Activated CD8-positive, alpha-beta T cell treated with anti-CD3 and anti-CD28 coated beads for 36 hours (primary cell): ENCODE measurements around the gene SLCO2A1. TPM values are rescaled to one million over a fixed set of nuclear protein-coding genes. Genes with fewer than 3 reads are reported as not detected.

Experiments used
- ATAC-seq: fragments of 200-7000 bp; cut with Tn5 transposase; one replicate; pipeline ENCODE4 v1.10.0; 2021; ENCODE audit warnings: mild to moderate bottlenecking, moderate library complexity
- CTCF ChIA-PET: fragments of 350-600 bp; sonication (Branson Sonifier 250); formaldehyde crosslinking; loops from one replicate; lab custom pipeline; 2021; ENCODE audit warnings: antibody characterized with exemption; lab: Charles Lee
- POLR2A ChIA-PET: fragments of 350-600 bp; sonication (Branson Sonifier 250); formaldehyde crosslinking; loops from one replicate; lab custom pipeline; 2021; ENCODE audit warnings: antibody characterized with exemption; lab: Charles Lee
- DNase-seq: peaks from one replicate; pipeline ENCODE4 v3.0.0-alpha.2; 2020
- H3K27ac Mint-ChIP-seq: one replicate; pipeline ENCODE4 v1.8.0; 2021; ENCODE audit warnings: mild to moderate bottlenecking, mixed read lengths
- H3K27me3 Mint-ChIP-seq: one replicate; pipeline ENCODE4 v1.8.0; 2021; ENCODE audit warnings: mixed read lengths
- H3K36me3 Mint-ChIP-seq: one replicate; pipeline ENCODE4 v1.8.0; 2021; ENCODE audit warnings: low read depth, mixed read lengths
- H3K4me1 Mint-ChIP-seq: one replicate; pipeline ENCODE4 v1.8.0; 2021; ENCODE audit warnings: low read depth, mixed read lengths
- H3K4me3 Mint-ChIP-seq: one replicate; pipeline ENCODE4 v1.8.0; 2021; ENCODE audit warnings: mild to moderate bottlenecking, moderate library complexity, mixed read lengths
- H3K9me3 Mint-ChIP-seq: one replicate; pipeline ENCODE4 v1.8.0; 2021; ENCODE audit warnings: mixed read lengths
- CTCF ChIP-seq: fragments of 200-600 bp; IDR thresholded peaks from one replicate; pipeline ENCODE4 v1.8.0; 2022; ENCODE audit warnings: antibody characterized with exemption, mild to moderate bottlenecking
- intact Hi-C: fragments of 100-400 bp; cut with micrococcal nuclease; formaldehyde crosslinking; loops from one replicate; pipeline ENCODE4 v1.10.0; 2022
- total RNA-seq, 2 experiments: library from RNA; stranded (reverse); gene quantifications; one replicate each; pipeline ENCODE4 v1.2.3, GENCODE V29; 2021

Gene SLCO2A1
- total RNA-seq, 2 experiments from 2014 or later, result not detected

GRCh38 chr3:134066158-134066541 is 36.4 kb upstream of the SLCO2A1 start:
- no peak for ATAC-seq
- Mint-ChIP-seq H3K4me3 (no peak overlapping the region), H3K27ac (no peak overlapping the region), H3K36me3 (no peaks in the 10 kb centered on the region), H3K9me3 (no peaks in the 10 kb centered on the region), H3K4me1 (no peaks in the 10 kb centered on the region), H3K27me3 (no peaks in the 10 kb centered on the region)
- intact Hi-C loops, result no loop called here
- DNase-seq, result no peak
- ChIA-PET POLR2A (no interaction called here), CTCF (no interaction called here)
- no peak for TF ChIP-seq CTCF

DNA sequence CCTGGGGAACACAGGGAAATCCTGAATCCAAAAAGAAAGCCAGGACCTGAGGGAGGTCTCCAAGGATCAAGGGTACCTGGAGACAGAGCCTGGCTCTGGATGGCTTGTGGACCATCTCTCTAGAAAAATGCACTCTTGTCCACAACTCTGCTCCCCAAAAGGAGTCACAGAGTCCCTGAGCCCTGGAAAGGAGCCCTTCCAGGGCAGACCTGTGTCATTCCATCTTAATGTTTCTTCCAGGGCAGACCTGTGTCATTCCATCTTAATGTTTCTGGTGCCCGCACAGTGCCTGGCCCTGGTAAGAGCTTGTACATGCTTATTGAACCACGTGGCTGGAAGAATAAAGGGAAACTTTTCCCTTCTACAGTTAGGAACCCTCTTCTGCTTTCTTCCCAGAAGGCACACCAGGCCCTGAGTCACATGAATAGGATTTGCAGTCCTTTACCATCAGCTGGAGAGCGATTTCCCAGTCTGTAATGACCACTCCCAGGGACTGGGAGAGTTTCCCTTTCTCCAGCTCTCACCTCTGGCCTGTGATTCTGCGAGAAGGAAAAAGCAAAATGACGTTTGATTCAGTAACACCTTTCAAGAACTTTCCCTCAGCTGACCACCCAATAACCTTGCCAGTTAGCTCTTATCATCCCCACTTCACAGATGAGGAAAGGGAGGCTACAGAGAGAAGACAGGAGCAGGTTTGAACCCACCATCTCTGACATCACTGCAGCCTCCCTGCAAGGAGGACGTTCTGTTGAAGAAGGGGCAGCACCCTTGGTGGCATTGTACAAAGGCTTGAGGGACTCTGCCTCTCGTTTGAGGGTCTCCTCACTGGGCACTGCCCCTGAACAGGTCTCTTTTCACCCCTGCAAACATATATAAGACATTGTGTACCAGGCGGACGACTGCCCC is 35.8 kb upstream of the SLCO2A1 start:
- Mint-ChIP-seq H3K4me3 (no peak overlapping the region), H3K9me3 (no peaks in the 10 kb centered on the region), H3K4me1 (no peaks in the 10 kb centered on the region), H3K36me3 (no peaks in the 10 kb centered on the region), H3K27ac (no peak overlapping the region), H3K27me3 (no peaks in the 10 kb centered on the region)
- DNase-seq (no peak), ATAC-seq (no peak)
- TF ChIP-seq CTCF, result no peak
- ChIA-PET POLR2A (no interaction called here), CTCF (no interaction called here)
- intact Hi-C loops, result no loop called here

DNA sequence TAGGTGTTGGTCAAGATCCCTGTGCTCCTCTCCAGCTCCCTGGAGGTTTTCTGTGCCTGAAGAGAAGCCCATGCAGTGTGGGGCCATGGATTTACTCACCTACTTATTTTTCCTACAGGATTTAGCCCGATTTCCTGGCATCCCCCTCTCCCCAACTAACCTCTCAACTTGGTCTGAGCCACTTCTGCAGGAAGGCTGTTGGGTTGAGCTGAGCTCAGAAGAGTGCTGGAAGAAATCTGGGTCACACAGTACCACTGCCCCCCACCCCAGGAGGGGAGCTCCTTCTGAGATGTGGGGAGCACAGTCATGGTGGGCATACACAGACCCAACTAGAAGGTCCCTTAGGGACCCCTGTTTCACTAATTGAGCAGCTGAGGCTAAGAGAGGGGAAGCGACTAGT is 34.4 kb upstream of the SLCO2A1 start:
- no peak for TF ChIP-seq CTCF
- DNase-seq (no peak), ATAC-seq (no peak)
- H3K9me3 Mint-ChIP-seq, result no peaks in the 10 kb centered on the region
- no peak overlapping the region for H3K27ac Mint-ChIP-seq
- intact Hi-C loops, result no loop called here
- H3K4me1 Mint-ChIP-seq, result no peaks in the 10 kb centered on the region
- no peaks in the 10 kb centered on the region for H3K27me3 Mint-ChIP-seq
- H3K4me3 Mint-ChIP-seq, result no peak overlapping the region
- POLR2A ChIA-PET, result no interaction called here
- CTCF ChIA-PET, result no interaction called here
- H3K36me3 Mint-ChIP-seq, result no peaks in the 10 kb centered on the region

DNA sequence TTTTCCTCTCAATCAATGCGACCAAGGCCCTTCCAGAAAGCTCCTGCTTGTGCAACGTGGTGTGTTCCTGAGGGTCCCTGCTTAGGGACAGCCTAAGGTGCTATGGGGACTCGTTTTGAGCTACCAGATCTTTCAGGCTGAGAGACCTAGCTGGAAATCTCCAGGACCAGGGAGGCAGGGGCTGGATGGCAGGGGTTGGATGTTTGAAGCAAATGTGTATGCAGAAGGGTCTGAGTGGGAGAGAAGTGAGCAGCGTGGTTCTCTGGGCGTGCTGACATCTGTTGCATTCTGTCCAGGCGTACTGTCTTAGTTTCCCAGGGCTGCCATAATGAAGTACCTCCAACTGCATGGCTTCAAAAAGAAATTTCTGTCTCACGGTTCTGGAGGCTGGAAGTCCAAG is 31.7 kb upstream of the SLCO2A1 start:
- ChIA-PET CTCF (no interaction called here), POLR2A (no interaction called here)
- no peak for ATAC-seq
- H3K4me3 Mint-ChIP-seq, result no peak overlapping the region
- H3K4me1 Mint-ChIP-seq, result no peaks in the 10 kb centered on the region
- no peak for TF ChIP-seq CTCF
- H3K27me3 Mint-ChIP-seq, result no peaks in the 10 kb centered on the region
- intact Hi-C loops, result no loop called here
- no peak overlapping the region for H3K27ac Mint-ChIP-seq
- no peaks in the 10 kb centered on the region for H3K9me3 Mint-ChIP-seq
- no peaks in the 10 kb centered on the region for H3K36me3 Mint-ChIP-seq
- DNase-seq, result no peak

DNA sequence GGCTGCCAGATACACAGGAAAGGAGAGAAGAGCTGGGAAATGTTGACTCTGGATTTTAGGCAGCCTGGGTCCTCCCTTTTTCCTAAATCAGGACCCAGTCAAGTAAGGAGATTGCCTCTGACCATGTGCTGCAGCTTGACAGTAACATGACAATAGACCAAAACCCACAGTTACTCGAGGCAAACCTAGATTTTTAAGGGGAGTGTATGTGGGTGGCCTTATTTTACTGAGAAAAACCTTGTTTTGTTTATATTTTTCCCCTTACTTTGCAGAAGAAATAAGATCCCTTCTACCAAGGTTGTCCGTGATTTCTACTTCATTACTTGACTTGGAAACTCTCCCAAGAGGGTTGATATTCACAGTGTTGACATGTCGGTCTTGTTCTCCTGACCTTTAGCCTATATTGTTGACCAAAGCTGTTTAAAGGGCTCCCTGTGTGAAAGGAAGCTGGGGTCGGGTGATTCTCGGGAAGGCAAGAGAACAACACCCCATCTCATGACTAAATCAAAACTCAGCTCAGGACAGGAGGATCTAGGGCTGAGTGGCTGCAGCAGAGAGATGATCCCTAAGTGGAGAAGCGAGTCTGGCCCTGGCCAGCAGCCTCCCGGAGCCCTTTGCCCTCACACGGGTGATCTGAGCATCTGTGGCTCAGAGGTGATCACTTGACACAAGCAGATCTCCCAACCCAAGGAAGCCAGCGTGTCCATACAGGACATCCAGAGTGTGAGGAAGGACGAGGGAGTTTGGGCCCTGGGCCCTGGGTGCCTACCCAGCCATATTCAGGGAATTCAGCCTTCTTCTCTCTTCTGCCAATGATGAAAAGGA is 31.0 kb upstream of the SLCO2A1 start:
- no peak for DNase-seq
- no peak for ATAC-seq
- Mint-ChIP-seq H3K4me1 (no peaks in the 10 kb centered on the region), H3K36me3 (no peaks in the 10 kb centered on the region), H3K9me3 (no peaks in the 10 kb centered on the region), H3K27ac (no peak overlapping the region), H3K4me3 (no peak overlapping the region), H3K27me3 (no peaks in the 10 kb centered on the region)
- CTCF ChIA-PET, result no interaction called here
- POLR2A ChIA-PET, result no interaction called here
- intact Hi-C loops, result no loop called here
- no peak for TF ChIP-seq CTCF
